Chondrocyte (in vitro differentiated cells): ENCODE data around the gene TRIM31. TPM values are rescaled to one million over a fixed set of nuclear protein-coding genes. Genes with fewer than 3 reads are reported as not detected.

ENCODE experiments used
- DNase-seq: peaks from one replicate; pipeline ENCODE4 v3.0.0; 2021; ENCODE audit warnings: mixed read lengths, low spot score
- H3K27ac Mint-ChIP-seq: one replicate; pipeline ENCODE4 v1.8.0; 2021; ENCODE audit warnings: mild to moderate bottlenecking, moderate library complexity, mixed read lengths; ENCODE audit not compliant: unreplicated experiment
- H3K27me3 Mint-ChIP-seq: 2 replicates; pipeline ENCODE4 v1.8.0; 2021; ENCODE audit warnings: low read depth, mixed read lengths
- H3K36me3 Mint-ChIP-seq: 2 replicates; pipeline ENCODE4 v1.8.0; 2021; ENCODE audit warnings: low read depth, mixed read lengths
- H3K4me1 Mint-ChIP-seq: 2 replicates; pipeline ENCODE4 v1.8.0; 2021; ENCODE audit warnings: low read depth, mild to moderate bottlenecking, mixed read lengths
- H3K4me3 Mint-ChIP-seq: one replicate; pipeline ENCODE4 v1.8.0; 2021; ENCODE audit warnings: mild to moderate bottlenecking, moderate library complexity, mixed read lengths; ENCODE audit not compliant: unreplicated experiment
- H3K9me3 Mint-ChIP-seq: 2 replicates; pipeline ENCODE4 v1.8.0; 2021; ENCODE audit warnings: low read depth, mixed read lengths
- CTCF ChIP-seq: fragments of 200-600 bp; sonication (generic); IDR thresholded peaks from 2 replicates; pipeline ENCODE4 v1.5.0; 2021; ENCODE audit warnings: antibody characterized with exemption, mild to moderate bottlenecking, moderate library complexity
- total RNA-seq: library from RNA; stranded (reverse); gene quantifications from 3 replicates; pipeline ENCODE4 v1.2.1, GENCODE V29; 2021

Gene TRIM31
- total RNA-seq, 1 donor from 2014 or later, result not detected

DNA sequence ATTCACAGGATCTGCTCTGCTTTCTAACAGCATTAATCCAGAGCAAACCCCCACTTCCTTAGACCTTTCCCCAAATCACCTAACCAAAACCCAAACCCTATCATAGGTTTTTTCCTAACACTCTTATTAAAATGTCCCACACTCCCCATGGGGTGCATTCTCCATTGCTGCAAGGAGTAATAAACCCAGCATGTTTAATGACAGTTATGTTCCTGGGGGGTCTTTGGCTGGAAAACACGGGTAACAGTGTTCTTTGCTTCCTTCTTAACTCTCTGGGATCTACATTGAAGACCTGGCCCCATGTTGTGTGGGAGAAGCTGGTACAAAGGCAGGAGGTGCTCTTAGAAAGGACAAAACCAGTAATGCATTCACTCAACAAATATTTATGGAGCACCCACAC lies 16.1 kb downstream of the TRIM31 start:
- no peak for TF ChIP-seq CTCF
- H3K4me3 Mint-ChIP-seq, result no peak overlapping the region
- no peak overlapping the region for H3K27ac Mint-ChIP-seq
- H3K36me3 Mint-ChIP-seq, result peaks cover 2% of the 10 kb centered on the region
- no peaks in the 10 kb centered on the region for H3K9me3 Mint-ChIP-seq
- H3K27me3 Mint-ChIP-seq, result peaks cover 68% of the 10 kb centered on the region
- H3K4me1 Mint-ChIP-seq, result peaks cover 18% of the 10 kb centered on the region
- no peak for DNase-seq

DNA sequence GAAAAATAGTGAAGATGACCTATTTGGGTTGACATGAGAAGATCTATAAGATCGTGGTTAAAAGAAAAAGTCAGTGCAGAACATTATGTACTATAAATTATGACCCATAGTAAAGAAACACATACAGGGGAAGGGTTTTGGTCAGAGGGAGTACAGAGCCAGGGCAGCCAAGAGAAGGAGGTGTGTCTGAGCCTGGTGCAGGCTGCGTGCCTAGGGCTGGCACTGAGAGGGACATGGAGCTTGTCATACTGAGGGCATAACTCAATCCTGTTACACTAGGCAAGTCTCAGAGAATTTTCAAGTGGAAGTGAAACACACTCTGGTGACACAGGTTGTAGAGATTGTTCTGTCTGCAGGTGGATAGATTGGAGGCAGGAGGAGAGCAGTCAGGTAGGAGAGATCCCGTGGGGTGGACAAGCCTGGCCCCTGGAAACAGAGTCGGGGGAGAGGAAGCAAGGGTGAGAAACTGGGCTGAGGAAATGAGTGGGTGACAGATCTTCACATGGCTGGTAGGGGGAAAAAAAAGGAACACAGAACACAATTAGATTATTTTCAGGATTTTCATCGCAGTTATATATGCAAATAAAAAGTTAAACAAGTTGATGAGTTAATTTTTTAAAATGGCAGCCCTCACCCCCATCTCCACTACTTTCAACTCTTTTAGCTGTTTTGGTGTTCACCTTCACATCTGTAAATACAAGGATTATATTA lies 18.8 kb downstream of the TRIM31 start:
- no peak overlapping the region for H3K27ac Mint-ChIP-seq
- peaks cover 15% of the 10 kb centered on the region for H3K4me1 Mint-ChIP-seq
- TF ChIP-seq CTCF, result no peak
- no peaks in the 10 kb centered on the region for H3K9me3 Mint-ChIP-seq
- DNase-seq, result no peak
- H3K36me3 Mint-ChIP-seq, result no peaks in the 10 kb centered on the region
- H3K27me3 Mint-ChIP-seq, result peaks cover 65% of the 10 kb centered on the region
- no peak overlapping the region for H3K4me3 Mint-ChIP-seq

DNA sequence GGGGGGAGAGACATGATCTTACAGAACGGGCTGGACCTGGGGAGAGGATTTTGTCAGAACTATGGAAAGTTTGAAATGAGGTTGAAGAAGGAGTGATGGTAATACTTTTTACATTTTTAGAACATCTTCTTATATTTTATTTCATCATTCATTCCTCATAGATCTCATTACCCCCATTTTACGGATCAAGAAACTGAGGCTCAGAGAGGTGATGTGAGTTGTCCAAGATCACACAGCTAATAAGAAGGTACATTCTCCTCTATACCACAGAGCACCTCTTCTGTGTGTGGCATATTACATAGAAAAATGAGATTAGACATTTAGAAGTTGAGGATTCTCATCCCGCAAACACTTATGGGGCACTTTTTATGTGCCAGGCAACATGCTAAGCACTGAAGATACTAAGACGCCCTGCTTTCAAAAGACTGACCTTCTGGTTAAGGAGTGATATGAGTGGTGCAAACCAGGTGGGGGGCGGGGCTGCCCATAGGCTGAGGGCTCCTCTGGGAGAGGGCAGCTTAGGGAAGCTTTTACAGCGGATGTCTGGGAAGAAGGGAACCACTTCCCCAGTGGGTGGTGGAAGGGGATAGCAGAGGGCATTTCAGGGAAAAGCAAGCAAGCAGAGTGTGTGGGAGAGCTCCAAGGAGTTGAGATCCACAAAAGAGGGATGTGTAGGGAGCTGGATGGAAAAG lies 19.9 kb downstream of the TRIM31 start:
- Mint-ChIP-seq H3K27ac (no peak overlapping the region), H3K9me3 (no peaks in the 10 kb centered on the region), H3K4me1 (peaks cover 15% of the 10 kb centered on the region), H3K36me3 (no peaks in the 10 kb centered on the region), H3K27me3 (peaks cover 61% of the 10 kb centered on the region), H3K4me3 (no peak overlapping the region)
- no peak for TF ChIP-seq CTCF
- DNase-seq, result no peak

- DNase-seq, result no peak
- no peak overlapping the region for H3K27ac Mint-ChIP-seq
These were observed 21.1 kb downstream of the TRIM31 start for GRCh38 chr6:30091577-30092381.

More at GRCh38 chr6:30091577-30092381, 21.1 kb downstream of the TRIM31 start:
- no peak for TF ChIP-seq CTCF
- H3K36me3 Mint-ChIP-seq, result no peaks in the 10 kb centered on the region
- peaks cover 61% of the 10 kb centered on the region for H3K27me3 Mint-ChIP-seq
- H3K9me3 Mint-ChIP-seq, result no peaks in the 10 kb centered on the region
- peaks cover 15% of the 10 kb centered on the region for H3K4me1 Mint-ChIP-seq
- H3K4me3 Mint-ChIP-seq, result no peak overlapping the region
